NCI-H1048 (cell line): ENCODE data around the gene KRTAP4-5.
"Not testable (repeated sequence)": the region's sequence is repeated elsewhere in the genome, so short reads cannot be mapped to it uniquely, and the experiment has no call there.

Source experiments
- DNase-seq: peaks from one replicate; lab custom pipeline; 2025; lab: John Stamatoyannopoulos, UW

Gene KRTAP4-5

DNA sequence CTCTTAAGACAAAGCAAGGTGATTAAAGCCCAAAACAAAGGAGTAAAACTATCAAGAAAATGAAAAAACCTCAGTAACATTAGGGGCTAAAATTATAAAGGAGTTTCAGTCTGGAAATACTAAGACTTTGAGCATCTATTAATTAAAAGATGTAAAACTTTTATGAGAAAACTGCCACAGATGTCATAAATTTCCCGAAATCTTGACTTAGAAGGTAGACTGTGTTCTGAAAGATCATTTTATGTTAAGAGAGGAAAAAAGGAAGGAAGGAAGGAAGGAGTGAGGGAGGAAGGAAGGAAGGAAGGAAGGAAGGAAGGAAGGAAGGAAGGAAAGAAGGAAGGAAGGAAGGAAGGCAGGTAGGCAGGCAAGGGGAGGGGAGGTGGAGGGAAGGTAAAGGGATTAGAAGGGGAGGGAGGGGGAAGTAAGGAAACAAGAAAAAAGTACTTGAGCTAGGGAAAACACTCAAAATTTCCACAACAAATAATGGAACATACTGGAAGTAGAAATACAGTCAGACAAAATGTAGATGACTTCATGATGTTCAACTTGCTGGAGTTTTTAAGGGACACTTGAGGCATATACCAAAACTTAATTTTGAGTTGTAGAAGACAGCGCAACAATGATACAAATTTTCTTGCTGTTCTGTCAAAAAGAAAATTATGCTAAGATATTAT lies 2.0 kb downstream of the KRTAP4-5 start:
- no peak for DNase-seq

DNA sequence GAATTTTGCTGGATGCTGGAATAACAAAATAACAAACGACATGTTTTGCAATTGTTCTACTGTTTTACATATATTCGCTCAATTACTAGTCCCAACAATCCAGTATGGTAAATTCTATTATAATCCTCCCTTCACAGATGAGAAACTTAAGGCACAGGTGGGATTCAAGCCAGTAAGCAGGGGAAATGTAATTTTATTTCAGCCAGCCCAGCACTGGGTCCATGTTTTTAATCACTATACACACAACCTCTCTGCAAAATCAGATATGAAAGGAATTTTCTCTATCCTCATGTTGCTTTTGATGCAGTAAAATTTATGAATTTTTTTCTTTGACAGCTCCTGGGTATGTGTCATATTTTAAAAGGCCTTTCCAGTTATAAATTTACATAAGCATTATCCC lies 4.4 kb downstream of the KRTAP4-5 start:
- no peak for DNase-seq

- no peak for DNase-seq
Measured at GRCh38 chr17:41144846-41145245, 4.8 kb downstream of the KRTAP4-5 start.

DNA sequence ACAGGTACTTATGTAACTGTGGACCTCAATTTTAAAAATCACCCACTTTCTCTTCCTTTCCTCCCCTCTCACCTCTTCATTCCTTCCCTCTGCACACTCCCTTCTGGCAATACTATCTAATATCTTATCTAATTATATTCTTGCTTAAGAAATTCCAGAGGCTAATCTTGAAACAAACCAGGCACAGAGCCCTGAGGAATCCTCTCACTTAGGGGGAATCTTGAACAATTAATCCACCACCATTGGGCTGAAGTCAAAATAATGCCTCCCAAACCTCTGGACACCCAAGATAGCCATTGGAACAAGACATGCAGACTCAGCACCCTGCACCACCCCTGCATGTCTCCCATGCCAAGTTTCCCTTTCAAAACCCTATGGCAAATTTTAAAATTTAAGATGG lies 8.3 kb downstream of the KRTAP4-5 start:
- no peak for DNase-seq

- DNase-seq, result no peak
Measured at GRCh38 chr17:41140360-41141131, 9.1 kb downstream of the KRTAP4-5 start, which contains the start of gene KRTAP4-6. KRTAP4-6 (minus strand) TSS chr17:41140544; CDS start chr17:41140487, 57 bp downstream.

DNA sequence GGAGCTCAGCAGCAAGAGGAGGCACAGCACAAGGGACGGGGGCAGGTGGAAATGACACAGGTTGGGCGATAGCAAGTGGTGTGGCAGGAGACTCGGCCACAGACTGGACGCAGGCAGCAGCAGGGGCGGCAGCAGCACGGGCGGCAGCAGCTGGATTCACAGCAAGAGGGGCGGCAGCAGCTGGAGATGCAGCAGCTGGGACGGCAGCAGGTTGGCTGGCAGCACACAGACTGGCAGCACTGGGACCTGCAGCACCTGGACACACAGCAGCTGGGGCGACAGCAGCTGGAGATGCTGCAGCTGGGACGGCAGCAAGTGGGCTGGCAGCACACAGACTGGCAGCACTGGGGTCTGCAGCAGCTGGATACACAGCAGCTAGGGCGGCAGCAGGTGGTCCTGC lies 9.8 kb downstream of the KRTAP4-5 start:
- not testable (repeated sequence) for DNase-seq

DNA sequence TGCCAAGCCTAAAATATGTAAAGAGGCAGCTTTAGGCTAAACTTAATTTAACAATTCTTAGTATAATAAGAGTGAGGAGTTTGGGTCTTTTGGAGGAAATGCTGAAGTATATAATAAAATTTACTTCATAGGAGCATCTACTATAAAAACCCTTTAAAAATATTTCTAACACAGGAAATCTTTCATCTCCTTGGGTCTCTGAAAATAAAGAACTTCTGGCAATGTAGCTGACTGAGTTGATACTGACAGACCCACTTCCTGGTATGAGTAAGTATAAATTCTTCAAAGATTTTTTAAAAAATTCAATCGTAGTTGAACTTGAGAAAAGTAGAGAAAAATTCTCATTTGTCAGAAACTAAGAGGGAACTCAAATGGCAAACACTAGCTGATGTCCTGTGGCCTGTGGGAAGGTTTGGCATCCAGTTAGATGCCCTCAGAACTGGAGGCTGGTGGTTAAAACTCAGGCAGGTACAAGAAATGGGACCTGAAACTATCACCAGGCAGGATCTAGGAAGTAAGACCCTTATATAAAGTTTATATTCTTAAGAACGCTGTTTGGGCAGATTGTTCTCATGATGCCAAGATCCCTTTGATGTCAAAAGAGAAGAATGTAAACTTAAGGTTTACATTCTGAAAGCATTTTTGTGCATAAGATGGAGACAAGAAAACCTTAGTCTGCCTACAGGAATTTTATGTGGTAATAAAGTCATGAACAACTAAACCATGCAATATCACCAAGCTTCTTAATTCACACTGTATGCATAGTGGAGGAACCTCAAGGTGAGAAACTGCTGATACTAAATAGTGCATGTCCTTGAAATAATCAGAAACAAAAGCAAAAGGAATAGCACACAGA lies 15.5 kb downstream of the KRTAP4-5 start:
- no peak for DNase-seq

DNA sequence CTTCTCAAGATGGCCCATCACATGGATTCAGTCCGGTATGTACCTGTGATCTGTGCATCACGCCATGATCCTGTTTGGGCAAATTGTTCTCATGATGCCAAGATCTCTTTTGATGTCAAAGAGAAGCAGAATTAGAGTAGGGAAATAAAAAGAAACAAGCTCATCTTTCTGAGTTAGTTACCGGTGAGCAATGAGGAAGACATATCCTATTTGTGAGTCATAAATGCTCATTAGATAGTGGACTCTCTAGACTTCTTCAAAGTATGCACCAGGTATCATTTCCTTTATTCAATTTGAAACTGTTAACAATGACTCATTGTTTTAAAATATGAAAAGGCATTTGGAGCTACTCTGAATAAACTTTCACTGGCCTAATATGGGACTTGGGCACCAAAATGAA lies 17.6 kb downstream of the KRTAP4-5 start:
- no peak for DNase-seq

- no peak for DNase-seq
Measured at GRCh38 chr17:41127371-41127770, 22.3 kb downstream of the KRTAP4-5 start.

DNA sequence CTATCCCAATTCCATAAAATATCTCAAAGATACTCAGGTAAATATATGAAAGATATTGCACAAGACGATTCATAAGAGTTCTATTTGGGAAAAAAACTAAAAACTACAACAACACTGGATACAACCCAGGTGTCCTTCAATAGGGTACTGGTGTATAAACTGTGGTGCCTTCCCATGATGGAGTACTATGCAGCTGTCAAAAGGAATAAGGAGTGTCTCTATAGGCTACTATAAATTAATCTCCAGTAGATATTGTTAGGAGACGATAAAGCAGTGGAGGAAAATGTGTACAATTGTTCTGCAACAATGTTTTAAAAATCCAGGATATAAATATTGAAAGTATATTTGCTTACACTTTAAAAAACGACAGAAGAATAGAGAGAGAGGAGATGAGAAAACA lies 23.2 kb downstream of the KRTAP4-5 start:
- DNase-seq, result no peak

DNA sequence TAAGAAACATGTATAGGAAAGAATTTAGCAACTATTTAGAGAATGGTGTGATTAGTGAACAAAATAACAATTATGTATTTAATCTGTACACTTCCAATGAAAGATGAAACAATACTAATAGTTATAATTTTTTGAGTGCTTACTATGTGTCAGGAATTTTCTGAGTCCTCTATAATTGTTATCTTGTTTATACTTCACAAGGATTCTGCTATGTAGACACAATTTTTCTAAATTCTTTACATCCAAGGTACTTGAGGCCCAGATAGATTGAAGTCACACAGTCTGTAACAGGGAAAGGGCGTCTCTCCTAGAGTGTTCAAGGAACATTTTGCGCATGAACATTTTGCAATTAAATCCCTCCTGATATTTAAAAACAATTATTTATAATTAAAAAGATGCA lies 24.6 kb downstream of the KRTAP4-5 start:
- DNase-seq, result no peak

DNA sequence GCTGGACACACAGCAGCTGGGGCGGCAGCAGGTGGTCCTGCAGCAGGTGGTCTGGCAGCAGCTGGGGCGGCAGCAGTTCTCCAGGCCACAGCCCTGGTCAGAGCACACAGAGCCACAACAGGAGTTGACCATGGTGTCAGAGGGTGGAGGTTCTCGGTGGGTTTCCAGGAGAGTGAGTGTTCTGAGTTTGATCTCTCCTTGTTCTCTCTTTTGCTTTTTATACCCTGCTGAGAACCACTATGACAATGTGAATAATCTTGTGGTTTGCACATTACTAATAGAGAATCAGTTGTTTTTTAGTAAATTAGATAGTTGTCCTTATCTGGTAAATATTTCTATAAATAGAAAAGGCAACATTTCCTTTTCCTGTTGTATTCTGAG lies 25.6 kb downstream of the KRTAP4-5 start, which contains the start of gene KRTAP4-12:
Gene KRTAP4-12, minus strand, starts transcription at position 192 of the 381 bp plus-strand sequence. Its CDS starts 60 bp downstream, at position 132.
- DNase-seq, result not testable (repeated sequence)

DNA sequence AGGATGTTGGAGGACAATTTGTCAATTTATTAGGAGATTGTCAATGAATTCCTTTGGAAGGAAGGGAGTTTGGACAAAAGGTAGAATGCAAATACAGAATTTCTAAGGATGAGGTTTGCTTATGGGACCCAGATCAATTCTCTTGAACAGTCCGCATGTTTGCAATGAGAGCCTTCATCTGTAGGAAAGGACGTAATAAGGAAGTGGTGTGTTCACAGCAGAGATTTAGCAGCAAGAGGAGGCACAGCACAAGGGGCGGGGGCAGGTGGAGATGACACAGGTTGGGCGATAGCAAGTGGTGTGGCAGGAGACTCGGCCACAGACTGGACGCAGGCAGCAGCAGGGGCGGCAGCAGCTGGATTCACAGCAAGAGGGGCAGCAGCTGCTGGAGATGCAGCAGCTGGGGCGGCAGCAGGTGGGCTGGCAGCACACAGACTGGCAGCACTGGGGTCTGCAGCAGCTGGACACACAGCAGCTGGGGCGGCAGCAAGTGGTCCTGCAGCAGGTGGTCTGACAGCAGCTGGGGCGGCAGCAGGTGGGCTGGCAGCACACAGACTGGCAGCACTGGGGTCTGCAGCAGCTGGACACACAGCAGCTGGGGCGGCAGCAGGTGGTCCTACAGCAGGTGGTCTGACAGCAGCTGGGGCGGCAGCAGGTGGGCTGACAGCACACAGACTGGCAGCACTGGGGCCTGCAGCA lies 26.2 kb downstream of the KRTAP4-5 start:
- DNase-seq, result not testable (repeated sequence)

DNA sequence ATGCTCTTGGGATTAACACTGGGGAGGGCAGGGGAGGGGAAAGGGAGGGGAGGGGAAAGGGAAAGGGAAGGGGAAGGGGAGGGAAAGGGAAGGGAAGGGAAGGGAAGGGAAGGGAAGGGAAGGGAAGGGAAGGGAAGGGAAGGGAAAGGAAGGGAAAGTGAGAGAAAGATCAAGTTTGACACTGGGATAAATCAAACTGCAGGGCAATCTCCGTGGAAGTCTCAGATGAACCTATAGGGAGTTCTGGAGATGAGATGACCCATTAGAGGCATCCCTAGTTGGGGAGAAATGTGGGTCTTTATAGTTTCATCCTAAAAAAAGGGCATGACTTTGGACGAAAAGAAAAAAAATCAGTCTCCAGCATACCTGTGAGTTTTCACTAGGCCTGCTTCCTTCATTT lies 27.9 kb downstream of the KRTAP4-5 start:
- no peak for DNase-seq

DNA sequence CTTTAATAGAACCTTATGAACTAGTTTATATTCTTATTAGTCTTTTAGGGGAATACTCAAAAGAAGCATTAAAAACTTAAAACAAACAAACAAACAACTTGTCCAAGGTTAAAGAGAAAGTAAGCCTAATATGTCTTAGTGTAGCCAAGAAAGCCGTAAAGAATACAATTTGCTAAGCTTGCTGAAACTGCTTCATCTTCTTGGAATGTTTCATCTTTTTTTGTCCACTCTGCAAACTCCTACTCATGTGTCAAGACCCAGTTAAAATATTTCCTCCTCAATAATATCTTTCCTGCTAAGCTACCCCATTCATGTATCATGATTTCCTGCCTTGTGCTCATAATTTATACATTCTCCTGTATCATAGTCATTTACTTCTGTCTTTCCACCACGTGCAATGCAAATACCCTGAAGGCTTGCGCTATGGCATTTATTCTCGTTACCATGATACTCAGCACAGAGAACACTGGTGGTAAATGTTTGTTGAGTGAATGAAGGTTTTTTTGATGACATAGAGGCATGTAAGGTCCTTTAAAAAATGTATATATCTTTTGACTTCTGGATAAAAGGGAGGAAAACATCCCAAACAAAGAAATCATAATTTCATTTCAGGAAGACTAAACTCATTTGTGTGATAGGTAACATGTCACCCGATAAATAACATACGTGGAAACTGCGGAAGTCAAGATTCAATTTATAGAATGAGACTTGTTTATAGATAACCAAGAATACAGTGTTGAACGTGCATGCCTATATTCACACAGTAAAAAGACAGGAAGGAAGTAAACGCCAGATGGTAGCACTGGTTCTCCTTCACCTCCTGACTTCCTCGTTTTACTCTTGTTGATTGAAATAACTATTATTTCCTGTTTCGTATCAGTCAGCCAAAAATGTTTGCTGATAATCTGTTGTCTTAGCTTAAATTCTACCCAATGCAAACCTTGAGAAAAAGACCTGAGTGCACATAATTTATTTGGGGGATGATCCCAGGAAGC lies 29.6 kb downstream of the KRTAP4-5 start:
- DNase-seq, result not testable (repeated sequence)

DNA sequence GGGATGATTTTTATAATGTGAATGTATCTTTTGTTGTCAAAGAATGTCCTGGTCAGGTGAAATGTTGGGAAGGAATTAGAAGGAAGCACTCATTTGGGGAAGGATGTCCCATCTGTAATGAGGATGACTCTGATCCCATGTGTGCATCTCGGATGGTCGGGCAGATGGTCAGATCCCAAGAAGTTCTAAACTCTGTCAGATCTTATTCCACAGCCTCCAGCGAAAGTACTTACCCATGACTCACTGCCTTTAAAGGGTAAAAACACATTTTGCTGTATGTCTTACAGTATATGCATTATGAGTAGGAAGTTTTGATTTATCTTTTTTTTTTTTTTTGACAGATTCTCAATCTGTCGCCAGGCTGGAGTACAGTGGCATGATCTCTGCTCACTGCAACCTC lies 30.9 kb downstream of the KRTAP4-5 start:
- no peak for DNase-seq

- not testable (repeated sequence) for DNase-seq
Measured at GRCh38 chr17:41117846-41118386, 31.7 kb downstream of the KRTAP4-5 start, which contains the start of gene KRTAP4-11. KRTAP4-11 (minus strand) TSS chr17:41118373; CDS start chr17:41118315, 58 bp downstream.

DNA sequence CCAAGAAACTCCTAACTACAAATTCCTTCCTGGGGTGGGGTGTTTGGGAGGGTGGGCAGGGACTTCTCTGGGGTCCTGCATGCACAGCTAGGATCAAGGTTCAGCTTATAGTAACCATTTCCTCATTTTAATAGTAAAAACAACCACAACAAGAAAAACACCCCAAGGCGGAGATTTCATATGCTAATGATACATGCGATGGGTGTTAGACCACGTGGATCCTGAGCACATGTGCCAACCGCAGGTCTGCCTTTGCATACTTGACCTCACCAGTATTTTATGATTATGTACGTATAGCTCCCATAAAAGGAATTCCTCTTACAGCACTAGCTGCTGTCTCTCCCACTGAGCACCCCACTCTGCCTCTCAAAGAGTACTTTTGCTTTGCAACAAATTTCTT lies 33.3 kb downstream of the KRTAP4-5 start:
- peak; percentile 47 for DNase-seq

- DNase-seq, result no peak
Measured at GRCh38 chr17:41111151-41111885, 38.3 kb downstream of the KRTAP4-5 start.
